Right renal cortex interstitium (tissue), 3 donors: ENCODE data around the gene RNF224. TPM values are rescaled to one million over a fixed set of nuclear protein-coding genes. Genes with fewer than 3 reads are reported as not detected.

Experiments used
- DNase-seq, 3 donors: peaks; one replicate each; pipeline ENCODE4 v3.0.0-alpha.2; 2013; ENCODE audit warnings: low read depth in 3 of 3, low spot score in 2 of 3
- polyA plus RNA-seq, 3 donors: library from polyadenylated mRNA; unstranded; fragments of 120-200 nt; gene quantifications; one replicate each; pipeline ENCODE4 v1.2.1, GENCODE V29; 2013; ENCODE audit not compliant: insufficient read length in 3 of 3

Gene RNF224
- polyA plus RNA-seq, 3 donors = 3.0 to 8.0 (median 4.6) TPM

GRCh38 chr9:137213160-137214060 lies 13.9 kb upstream of the RNF224 start:
- DNase-seq = no peak

DNA sequence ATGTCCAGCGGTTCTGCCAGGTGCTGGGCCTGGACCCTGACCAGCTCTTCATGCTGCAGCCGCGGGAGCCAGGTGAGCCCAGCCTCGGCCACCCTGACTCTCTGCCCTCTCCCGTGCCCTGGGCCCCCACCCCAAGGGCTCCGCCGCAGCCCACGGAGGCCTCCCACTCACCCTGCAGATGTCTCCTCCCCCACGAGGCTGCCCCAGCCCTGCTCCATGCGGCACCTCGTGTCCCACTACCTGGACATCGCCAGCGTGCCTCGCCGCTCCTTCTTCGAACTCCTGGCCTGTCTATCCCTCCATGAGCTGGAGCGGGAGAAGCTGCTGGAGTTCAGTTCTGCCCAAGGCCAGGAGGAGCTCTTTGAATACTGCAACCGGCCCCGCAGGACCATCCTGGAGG lies 12.7 kb upstream of the RNF224 start:
- no peak for DNase-seq

DNA sequence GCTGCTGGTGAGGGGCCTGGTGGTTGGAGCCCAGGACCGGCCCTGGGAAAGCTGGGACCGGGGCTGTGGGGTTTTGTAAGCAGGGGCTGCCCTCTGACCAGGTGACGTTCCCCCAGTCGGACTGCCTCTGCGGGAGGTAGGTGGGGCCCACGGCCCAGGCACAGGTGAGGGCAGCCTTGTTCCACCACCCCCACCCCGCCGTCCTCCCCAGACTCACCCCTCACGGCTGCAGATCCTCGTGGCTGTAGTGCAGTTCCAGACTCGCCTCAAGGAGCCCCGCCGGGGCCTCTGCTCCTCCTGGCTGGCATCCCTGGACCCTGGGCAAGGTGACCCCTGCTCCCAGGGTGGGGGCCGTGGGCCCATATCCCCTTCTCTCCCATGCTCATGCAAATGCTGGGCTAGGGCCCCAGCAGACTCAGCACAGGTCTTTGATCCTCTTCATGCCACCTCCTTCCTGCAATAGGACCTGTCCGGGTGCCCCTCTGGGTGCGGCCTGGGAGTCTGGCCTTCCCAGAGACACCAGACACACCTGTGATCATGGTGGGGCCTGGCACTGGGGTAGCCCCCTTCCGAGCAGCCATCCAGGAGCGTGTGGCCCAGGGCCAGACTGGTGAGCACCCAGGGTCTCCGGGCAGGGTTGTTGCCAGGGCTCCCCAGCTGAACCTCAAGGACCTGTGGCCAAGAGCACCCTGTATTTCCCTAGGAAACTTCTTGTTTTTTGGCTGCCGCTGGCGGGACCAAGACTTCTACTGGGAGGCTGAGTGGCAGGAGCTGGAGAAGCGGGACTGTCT lies 11.9 kb upstream of the RNF224 start:
- DNase-seq = no peak

- DNase-seq = no peak
These were observed 10.9 kb upstream of the RNF224 start for GRCh38 chr9:137216188-137216965.

DNA sequence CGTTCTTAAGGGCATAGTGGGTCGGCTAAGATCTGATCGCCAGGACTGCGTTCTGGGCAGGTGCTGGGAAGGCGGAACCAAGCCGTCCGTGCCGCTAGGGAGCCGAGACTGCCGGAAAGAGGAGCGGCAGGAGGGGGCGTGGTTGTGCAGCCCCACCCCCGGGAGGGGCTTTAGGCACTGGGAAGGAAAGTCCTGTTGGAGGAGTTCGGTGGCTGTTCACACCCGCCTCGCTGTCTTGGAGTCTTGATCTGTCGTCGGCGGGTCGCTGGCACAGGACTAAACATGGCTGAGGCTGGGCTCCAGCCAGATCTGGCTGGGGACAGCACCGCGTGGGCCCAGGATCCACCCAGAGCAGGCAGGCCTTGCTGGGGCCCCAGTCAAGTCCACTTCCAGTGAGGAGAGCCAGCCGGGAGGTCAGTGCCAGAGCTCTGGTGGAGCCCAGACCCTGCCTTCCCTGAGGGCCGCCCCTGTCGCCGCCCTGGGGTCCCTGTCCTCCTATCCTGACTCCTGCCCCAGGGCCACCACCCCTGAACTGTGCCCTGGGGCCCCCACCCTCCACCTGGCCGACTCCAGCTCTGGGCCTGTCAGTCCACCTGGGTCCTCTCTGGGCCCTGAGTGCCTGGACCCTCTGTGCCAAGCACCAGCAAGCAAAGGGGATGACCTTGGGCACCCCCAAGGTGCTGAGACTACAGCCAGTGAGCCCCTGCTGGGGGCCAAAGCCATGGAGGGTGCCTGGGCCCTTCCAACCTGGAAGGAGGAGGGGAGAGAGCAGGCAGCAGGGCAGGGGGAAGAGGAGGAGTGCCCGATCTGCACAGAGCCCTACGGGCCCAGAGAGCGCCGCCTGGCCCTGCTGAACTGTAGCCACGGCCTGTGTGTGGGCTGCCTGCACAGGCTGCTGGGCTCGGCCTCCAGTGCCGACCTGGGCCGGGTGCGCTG lies 9.8 kb upstream of the RNF224 start:
- DNase-seq = no peak

GRCh38 chr9:137218212-137218753 lies 9.0 kb upstream of the RNF224 start:
- DNase-seq = no peak

- no peak for DNase-seq
These were observed 8.5 kb upstream of the RNF224 start for GRCh38 chr9:137218754-137219271.

DNA sequence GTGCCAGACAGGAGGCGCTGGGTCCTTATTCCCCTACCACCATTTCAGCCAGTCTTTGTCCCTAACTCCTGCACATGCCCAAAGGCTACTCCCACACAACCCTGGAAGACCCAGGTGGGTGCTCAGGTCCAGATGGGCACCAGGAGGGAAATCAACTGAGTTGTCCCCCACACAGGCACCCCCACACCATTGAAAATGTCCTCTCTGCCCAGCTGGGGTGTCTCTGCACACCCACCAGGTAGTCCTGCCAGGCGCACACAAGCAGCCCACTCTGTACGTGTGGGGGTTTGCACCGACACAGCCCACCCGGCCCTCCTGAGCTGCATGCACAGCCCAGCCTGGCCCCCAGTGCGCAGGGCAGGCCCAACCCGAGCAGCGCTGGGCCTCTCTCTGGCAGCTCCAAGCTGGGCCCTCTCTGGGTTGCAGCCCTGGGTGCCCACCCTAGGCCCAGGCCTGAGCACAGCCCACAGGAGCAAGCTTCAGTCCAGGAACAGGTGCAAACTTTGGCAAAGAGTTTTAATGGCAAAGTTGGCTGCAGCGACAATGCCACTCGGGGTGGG lies 7.5 kb upstream of the RNF224 start:
- DNase-seq = no peak

DNA sequence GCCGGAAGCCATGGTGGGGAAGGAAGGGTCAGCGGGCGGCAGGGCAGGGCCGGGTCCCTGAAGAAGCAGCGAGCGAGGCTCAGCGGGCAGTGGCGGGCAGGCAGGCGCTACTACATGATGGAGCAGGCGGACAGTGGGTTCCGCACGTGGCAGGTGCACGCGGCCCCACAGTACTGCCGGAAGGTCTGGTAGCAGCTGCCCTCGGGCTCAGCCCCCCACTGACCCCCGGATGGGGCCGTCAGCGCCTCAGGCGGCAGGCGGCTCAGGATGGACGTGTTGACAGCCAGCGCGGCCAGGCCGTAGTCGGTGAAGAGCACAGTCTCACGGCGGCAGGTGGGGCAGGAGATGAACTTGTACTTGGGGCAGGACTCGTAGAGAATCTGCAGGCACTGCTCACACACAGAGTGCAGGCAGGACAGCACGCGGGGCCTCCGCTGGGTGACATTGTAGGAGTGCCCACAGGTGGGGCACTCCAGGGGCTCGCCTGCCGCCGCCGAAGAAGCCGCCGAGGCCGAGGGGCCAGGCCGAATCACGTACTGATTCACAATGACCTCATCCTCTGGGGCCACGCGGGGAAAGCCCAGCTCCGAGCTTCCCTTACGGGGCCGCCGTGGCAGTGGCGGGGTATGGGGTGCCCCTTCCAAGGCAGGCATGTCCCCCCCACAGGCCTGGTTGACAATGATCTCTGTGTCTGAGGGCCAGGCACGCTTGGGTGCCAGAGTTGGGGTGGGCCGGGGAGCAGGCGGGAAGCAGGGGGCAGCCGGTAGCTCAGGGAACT lies 6.8 kb upstream of the RNF224 start:
- no peak for DNase-seq

DNA sequence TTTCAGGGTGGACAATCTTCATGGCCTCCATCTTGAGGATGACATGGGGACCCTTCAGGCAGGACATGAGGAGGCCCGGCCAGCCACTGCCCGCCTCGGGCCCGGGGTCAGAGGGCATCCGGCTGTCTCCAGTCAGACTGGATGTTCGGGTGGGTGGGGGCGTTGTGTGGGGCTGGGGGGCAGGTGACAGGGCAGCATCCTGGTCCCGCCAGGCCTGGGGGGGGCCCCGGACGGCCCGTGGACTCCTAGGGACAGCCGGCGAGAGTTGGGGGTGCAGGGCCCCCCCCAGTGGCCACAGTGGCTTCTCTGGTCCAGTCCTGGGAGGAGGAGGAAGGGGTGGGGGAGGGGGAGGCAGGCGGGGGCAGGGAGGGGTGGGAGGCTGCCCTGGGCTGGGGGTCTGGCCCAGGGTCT lies 6.2 kb upstream of the RNF224 start:
- no peak for DNase-seq

GRCh38 chr9:137221506-137222111 lies 5.7 kb upstream of the RNF224 start:
- no peak for DNase-seq

DNA sequence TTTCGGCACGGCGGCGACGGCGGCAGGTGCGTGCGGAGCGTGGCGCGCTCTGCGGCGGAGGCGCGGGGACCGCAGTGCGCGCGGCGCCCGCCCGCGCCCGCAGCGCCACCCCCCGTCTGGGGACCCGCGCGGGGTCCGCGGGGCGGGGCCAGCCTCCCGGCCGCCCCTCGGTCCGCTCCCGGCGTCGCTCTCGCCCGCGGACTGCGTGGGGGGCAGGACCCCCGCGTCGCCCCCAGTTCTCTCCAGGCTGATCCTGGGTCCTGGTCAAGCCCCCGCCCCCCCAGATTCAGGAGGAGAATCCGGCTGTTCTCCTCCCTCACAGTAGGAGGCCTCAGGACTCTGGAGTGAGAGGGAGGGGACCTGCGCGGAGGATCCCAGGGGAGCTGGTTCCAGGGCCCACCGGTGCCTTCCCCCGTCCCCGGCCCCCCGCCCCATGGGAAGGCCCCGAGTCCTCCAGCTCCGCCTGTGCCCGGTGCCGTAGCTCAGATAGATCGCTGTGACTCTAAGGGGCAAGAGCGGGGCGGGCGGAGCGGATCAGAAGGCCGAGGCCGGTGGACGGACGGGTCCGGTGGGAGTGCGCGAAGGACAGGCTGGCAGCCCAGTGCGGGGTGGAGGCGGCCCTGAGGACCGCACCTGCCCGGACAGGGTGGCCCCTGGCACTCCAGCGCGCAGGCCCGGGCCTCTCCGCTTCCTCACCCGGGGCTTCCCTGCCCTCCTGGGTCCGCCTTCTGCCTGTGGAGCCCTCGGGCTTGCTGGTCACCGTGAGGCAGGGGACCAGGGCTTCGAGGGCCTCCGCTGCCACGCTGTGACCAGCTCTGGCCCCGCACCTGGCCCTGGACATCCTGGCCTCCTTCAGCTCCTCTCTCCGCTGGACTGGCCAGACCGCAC lies 4.9 kb upstream of the RNF224 start, which contains the start of gene RNF208:
RNF208 (minus strand) TSS at position 51 of the 888 bp plus-strand sequence. CDS start 1,028 bp downstream, outside the sequence.
- DNase-seq = no peak

- DNase-seq = peak; percentile 90 to 93 (median 92)
These were observed 4.0 kb upstream of the RNF224 start for GRCh38 chr9:137223078-137223970.

DNA sequence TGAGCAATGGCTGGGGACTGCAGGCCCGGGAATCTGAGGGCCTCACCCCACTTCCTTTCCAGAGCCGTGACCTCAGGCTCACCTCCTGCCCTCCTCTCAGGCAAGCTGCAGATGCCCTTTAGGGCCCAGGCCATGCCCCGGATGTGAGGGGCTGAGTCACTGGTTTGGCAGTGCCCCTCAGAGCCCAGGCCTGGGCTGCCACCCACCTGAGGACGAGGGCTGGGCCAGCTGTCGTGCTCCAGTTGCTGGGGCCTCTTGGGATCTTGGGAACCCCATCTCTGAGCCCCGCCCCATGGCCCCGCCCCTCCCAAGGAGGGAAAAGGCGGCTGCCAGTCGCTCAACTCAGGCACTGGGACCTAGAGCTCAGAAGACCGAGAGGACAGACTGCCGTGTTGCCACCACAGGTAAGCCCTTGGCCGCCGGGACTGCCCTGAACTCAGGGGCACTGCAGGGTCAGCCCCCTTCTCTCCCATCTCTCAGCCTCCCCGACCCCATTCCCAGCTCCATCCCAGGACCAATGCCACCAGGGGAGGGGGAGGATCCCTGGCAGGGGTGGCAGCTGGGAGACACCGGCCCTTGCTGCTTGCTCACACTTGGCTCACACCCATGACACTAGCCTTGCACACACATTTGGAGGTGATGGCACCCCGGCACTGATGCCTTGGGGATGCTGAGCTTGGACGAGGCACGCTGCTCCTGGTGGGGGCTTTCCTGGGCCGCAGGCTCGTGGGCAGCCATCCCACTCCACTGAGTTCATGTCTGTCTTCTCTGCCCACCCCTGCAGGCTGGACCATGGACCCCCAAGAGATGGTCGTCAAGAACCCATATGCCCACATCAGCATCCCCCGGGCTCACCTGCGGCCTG lies 2.2 kb upstream of the RNF224 start, which contains the start of gene CYSRT1:
CYSRT1 (plus strand) TSS at position 345 of the 865 bp plus-strand sequence; CDS start at position 793, 448 bp downstream.
- no peak for DNase-seq
